ENCODE results near the gene PCSK4. TPM values are rescaled to one million over a fixed set of nuclear protein-coding genes. Genes with fewer than 3 reads are reported as not detected.

PCSK4 gene
- total and polyA plus RNA-seq, 2 of the 13 experiments (the other 11 are each of a cell fraction or from before 2014, with no cell fraction given): 2.0 to 2.7 TPM

- TF ChIP-seq ZNF704 (CRISPR knock-in tag; IDR thresholded peaks at IDR 0.05; ENCODE audit: borderline replicate concordance) (no peak), MAFF (IDR thresholded peaks at IDR 0.05; ENCODE audit: low read depth, low read length) (no peak), SNAPC4 (CRISPR knock-in tag; IDR thresholded peaks at IDR 0.05) (peak; percentile 87; the same call in 1 of the 2 replicates), ZNF576 (CRISPR knock-in tag; IDR thresholded peaks at IDR 0.05) (no peak), SP140L (CRISPR knock-in tag; IDR thresholded peaks at IDR 0.05; ENCODE audit: borderline replicate concordance) (no peak), ZNF407 (CRISPR knock-in tag; IDR thresholded peaks at IDR 0.05; ENCODE audit: not compliant biosample characterization) (no peak), ZNF720 (CRISPR knock-in tag; IDR thresholded peaks at IDR 0.05) (no peak), ZNF292 (CRISPR knock-in tag; IDR thresholded peaks at IDR 0.05; ENCODE audit: borderline replicate concordance, low read depth) (no peak), TOPORS (CRISPR knock-in tag; IDR thresholded peaks at IDR 0.05) (no peak), PBX2 (CRISPR knock-in tag; IDR thresholded peaks at IDR 0.05) (no peak)
Observed at GRCh38 chr19:1490311-1491113, at the start of gene PCSK4 (continued).

Data from HepG2 (cell line).